ENCODE data around the gene WDR27.

The WDR27 gene

GRCh38 chr6:169666441-169666840, 35.4 kb downstream of the WDR27 start:
- DNase-seq (ENCODE audit: low read depth) = no peak
- TF ChIP-seq, protein P1, sequence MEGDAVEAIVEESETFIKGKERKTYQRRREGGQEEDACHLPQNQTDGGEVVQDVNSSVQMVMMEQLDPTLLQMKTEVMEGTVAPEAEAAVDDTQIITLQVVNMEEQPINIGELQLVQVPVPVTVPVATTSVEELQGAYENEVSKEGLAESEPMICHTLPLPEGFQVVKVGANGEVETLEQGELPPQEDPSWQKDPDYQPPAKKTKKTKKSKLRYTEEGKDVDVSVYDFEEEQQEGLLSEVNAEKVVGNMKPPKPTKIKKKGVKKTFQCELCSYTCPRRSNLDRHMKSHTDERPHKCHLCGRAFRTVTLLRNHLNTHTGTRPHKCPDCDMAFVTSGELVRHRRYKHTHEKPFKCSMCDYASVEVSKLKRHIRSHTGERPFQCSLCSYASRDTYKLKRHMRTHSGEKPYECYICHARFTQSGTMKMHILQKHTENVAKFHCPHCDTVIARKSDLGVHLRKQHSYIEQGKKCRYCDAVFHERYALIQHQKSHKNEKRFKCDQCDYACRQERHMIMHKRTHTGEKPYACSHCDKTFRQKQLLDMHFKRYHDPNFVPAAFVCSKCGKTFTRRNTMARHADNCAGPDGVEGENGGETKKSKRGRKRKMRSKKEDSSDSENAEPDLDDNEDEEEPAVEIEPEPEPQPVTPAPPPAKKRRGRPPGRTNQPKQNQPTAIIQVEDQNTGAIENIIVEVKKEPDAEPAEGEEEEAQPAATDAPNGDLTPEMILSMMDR (IDR thresholded peaks at IDR 0.05; ENCODE audit: low read depth, low read length) = no peak
- TF ChIP-seq, protein P2, sequence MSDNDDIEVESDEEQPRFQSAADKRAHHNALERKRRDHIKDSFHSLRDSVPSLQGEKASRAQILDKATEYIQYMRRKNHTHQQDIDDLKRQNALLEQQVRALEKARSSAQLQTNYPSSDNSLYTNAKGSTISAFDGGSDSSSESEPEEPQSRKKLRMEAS (IDR thresholded peaks at IDR 0.05; ENCODE audit: low read depth, low read length) = no peak
- TF ChIP-seq MYC (IDR thresholded peaks at IDR 0.05; ENCODE audit: low read depth, low read length) (no peak), POLR2A (IDR thresholded peaks at IDR 0.05; ENCODE audit: extremely low read depth, insufficient read length) (no peak)
- no peak overlapping the region for H3K4me3 ChIP-seq (ENCODE audit: low read depth, low read length)

- DNase-seq (ENCODE audit: low read depth) = no peak
- TF ChIP-seq, protein P2 (IDR thresholded peaks at IDR 0.05; ENCODE audit: low read depth, low read length) = no peak
- TF ChIP-seq POLR2A (IDR thresholded peaks at IDR 0.05; ENCODE audit: extremely low read depth, insufficient read length) (no peak), MYC (IDR thresholded peaks at IDR 0.05; ENCODE audit: low read depth, low read length) (no peak)
- TF ChIP-seq, protein P1 (IDR thresholded peaks at IDR 0.05; ENCODE audit: low read depth, low read length) = no peak
- no peak overlapping the region for H3K4me3 ChIP-seq (ENCODE audit: low read depth, low read length)
Measured at GRCh38 chr6:169665289-169665688, 36.5 kb downstream of the WDR27 start.

- TF ChIP-seq, protein P2 (IDR thresholded peaks at IDR 0.05; ENCODE audit: low read depth, low read length) = no peak
- TF ChIP-seq, protein P1 (IDR thresholded peaks at IDR 0.05; ENCODE audit: low read depth, low read length) = no peak
- TF ChIP-seq POLR2A (IDR thresholded peaks at IDR 0.05; ENCODE audit: extremely low read depth, insufficient read length) = no peak
- TF ChIP-seq MYC (IDR thresholded peaks at IDR 0.05; ENCODE audit: low read depth, low read length) = no peak
- no peak for DNase-seq (ENCODE audit: low read depth)
- no peak overlapping the region for H3K4me3 ChIP-seq (ENCODE audit: low read depth, low read length)
Measured at GRCh38 chr6:169664227-169664626, 37.6 kb downstream of the WDR27 start.

GRCh38 chr6:169663468-169663867, 38.4 kb downstream of the WDR27 start:
- DNase-seq (ENCODE audit: low read depth) = no peak
- TF ChIP-seq, protein P2 (IDR thresholded peaks at IDR 0.05; ENCODE audit: low read depth, low read length) = no peak
- no peak for TF ChIP-seq POLR2A (IDR thresholded peaks at IDR 0.05; ENCODE audit: extremely low read depth, insufficient read length)
- TF ChIP-seq, protein P1 (IDR thresholded peaks at IDR 0.05; ENCODE audit: low read depth, low read length) = no peak
- no peak for TF ChIP-seq MYC (IDR thresholded peaks at IDR 0.05; ENCODE audit: low read depth, low read length)
- no peak overlapping the region for H3K4me3 ChIP-seq (ENCODE audit: low read depth, low read length)

DNA sequence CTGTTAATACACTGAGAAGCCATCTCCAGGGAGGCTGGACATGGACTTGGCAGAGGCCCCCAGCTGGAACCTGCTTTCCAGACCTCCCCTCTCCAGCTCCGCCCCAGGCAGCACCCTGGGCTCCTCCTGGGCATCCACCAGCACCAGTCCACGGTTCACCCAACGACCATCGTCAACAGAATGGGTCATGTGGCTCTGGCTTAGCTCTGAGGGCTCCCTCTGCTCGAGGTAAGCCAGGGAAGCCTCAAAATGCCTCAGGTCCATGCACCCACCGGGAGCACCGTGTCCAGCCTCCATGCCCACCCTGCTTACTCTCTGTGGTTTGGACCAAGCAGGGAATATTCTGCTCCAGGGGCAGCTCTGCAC, 40.5 kb downstream of the WDR27 start:
- no peak for TF ChIP-seq MYC (IDR thresholded peaks at IDR 0.05; ENCODE audit: low read depth, low read length)
- no peak overlapping the region for H3K4me3 ChIP-seq (ENCODE audit: low read depth, low read length)
- no peak for DNase-seq (ENCODE audit: low read depth)

DNA sequence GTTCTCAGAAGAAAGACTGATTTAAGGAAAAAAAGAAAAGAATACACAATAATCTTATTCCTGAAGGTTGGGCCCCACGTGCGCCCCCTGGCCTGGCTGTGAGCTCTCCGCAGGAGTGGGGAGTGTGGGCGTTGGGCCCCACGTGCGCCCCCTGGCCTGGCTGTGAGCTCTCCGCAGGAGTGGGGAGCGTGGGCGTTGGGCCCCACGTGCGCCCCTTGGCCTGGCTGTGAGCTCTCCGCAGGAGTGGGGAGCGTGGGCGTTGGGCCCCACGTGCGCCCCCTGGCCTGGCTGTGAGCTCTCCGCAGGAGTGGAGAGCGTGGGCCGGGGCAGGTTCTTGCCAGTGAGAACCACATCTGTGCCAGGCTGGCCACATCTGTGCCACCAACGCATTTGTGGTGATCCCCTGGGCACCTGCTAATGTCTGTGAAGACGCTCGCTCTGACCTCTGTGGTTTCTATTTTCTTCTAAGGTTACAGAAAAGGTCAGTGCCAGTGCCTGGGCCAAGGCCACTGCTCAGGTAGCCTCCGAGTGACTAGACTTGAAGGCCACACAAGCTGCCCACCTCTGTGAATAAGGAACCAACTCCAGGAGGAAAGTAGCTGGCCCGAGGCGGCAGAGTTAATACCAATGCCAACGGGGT, 41.0 kb downstream of the WDR27 start:
- no peak overlapping the region for H3K4me3 ChIP-seq (ENCODE audit: low read depth, low read length)
- TF ChIP-seq, protein P1 (IDR thresholded peaks at IDR 0.05; ENCODE audit: low read depth, low read length) = no peak
- no peak for TF ChIP-seq POLR2A (IDR thresholded peaks at IDR 0.05; ENCODE audit: extremely low read depth, insufficient read length)
- TF ChIP-seq, protein P2 (IDR thresholded peaks at IDR 0.05; ENCODE audit: low read depth, low read length) = no peak
- TF ChIP-seq MYC (IDR thresholded peaks at IDR 0.05; ENCODE audit: low read depth, low read length) = no peak
- no peak for DNase-seq (ENCODE audit: low read depth)
